Small intestine (tissue), 7 donors: ENCODE measurements around the gene SYTL3. TPM values are rescaled to one million over a fixed set of nuclear protein-coding genes. Genes with fewer than 3 reads are reported as not detected.

Source experiments
- DNase-seq, 2 donors: peaks; one replicate each; pipeline versions ENCODE4 v3.0.0 to v3.0.0-alpha.2; 2013
- FAIRE-seq: peaks from 2 replicates; lab custom pipeline; 2012; peaks lifted over from hg19 to GRCh38; lab: Jason Lieb, UNC
- H3K27ac ChIP-seq, 3 donors: one replicate each; pipeline ENCODE4 v1.5.1; 2013; ENCODE audit warnings: low read length in 2 of 3, mild to moderate bottlenecking in 2 of 3, control low read depth in 1 of 3, inconsistent platforms in 1 of 3, low read depth in 1 of 3, moderate library complexity in 1 of 3
- H3K27me3 ChIP-seq, 3 donors: one replicate each; pipeline ENCODE4 v1.6.1; 2013; ENCODE audit warnings: low read length in 3 of 3, inconsistent platforms in 1 of 3; ENCODE audit not compliant: control insufficient read depth in 3 of 3, insufficient read depth in 3 of 3
- H3K36me3 ChIP-seq, 3 donors: one replicate each; pipeline ENCODE4 v1.6.1; 2013; ENCODE audit warnings: low read length in 3 of 3, inconsistent platforms in 1 of 3, low read depth in 1 of 3, mild to moderate bottlenecking in 1 of 3, moderate library complexity in 1 of 3; ENCODE audit not compliant: control insufficient read depth in 3 of 3, insufficient read depth in 2 of 3
- H3K4me1 ChIP-seq, 3 donors: one replicate each; pipeline ENCODE4 v1.6.1; 2013; ENCODE audit warnings: low read length in 2 of 3, inconsistent platforms in 1 of 3, low read depth in 1 of 3, mild to moderate bottlenecking in 1 of 3, moderate library complexity in 1 of 3; ENCODE audit not compliant: control insufficient read depth in 3 of 3, insufficient read depth in 2 of 3
- H3K4me3 ChIP-seq, 3 donors: one replicate each; pipeline ENCODE4 v1.5.1; 2013; ENCODE audit warnings: low read length in 3 of 3, control low read depth in 1 of 3, inconsistent platforms in 1 of 3, low read depth in 1 of 3, mild to moderate bottlenecking in 1 of 3, moderate library complexity in 1 of 3
- H3K9me3 ChIP-seq, 2 donors: one replicate each; pipeline ENCODE4 v1.6.1; 2013; ENCODE audit warnings: low read depth in 1 of 2, low read length in 1 of 2; ENCODE audit not compliant: control insufficient read depth in 2 of 2, insufficient read depth in 1 of 2
- WGBS, 3 donors: extraction: QIAGEN DNeasy Blood & Tissue Kit; methylation state at CpG; one replicate each; pipeline ENCODE4 v1.1.7; 2013; 5-methylcytosine and 5-hydroxymethylcytosine counted together
- polyA plus RNA-seq, 4 donors: library from polyadenylated mRNA; stranded (reverse) in 3 of 4; unstranded in 1 of 4; fragments of 200-250 nt in 3 of 4; fragments of 120-200 nt in 1 of 4; gene quantifications; one replicate each; pipeline versions ENCODE4 v1.2.1 to v1.2.3, GENCODE V29; 2013
- donor health status: healthy with polysubstance abuse.
- donor health status: control.
- donor health status: control.
- donor health status: Bipolar disorder and iron deficiency.
- donor health status: healthy.

The SYTL3 gene
- polyA plus RNA-seq, 4 donors, result 2.9 to 5.7 (median 4.4) TPM

GRCh38 chr6:158661156-158661685, 11.4 kb downstream of the SYTL3 start:
- Histone ChIP-seq H3K4me1 (peaks cover 0 to 12% (median 0%) of the 10 kb centered on the region in 3 donors), H3K27ac (no peak overlapping the region), H3K9me3 (no peaks in the 10 kb centered on the region), H3K27me3 (no peaks in the 10 kb centered on the region), H3K36me3 (peaks cover 0 to 4% (median 0%) of the 10 kb centered on the region in 3 donors), H3K4me3 (no peak overlapping the region)
- DNase-seq, result no peak
- no peak for FAIRE-seq
- 92 to 97% (median 95%) methylated on average over 3 of the region's 3 CpGs for WGBS, 3 donors

- no peak overlapping the region for H3K27ac ChIP-seq
- peaks cover 0 to 4% (median 0%) of the 10 kb centered on the region in 3 donors for H3K36me3 ChIP-seq
- no peak overlapping the region for H3K4me3 ChIP-seq
- no peak for FAIRE-seq
- 71 to 80% (median 80%) methylated on average over 3 of the region's 3 CpGs for WGBS, 3 donors
- no peaks in the 10 kb centered on the region for H3K27me3 ChIP-seq
- no peak for DNase-seq
- H3K9me3 ChIP-seq, result no peaks in the 10 kb centered on the region
- peaks cover 0 to 6% (median 0%) of the 10 kb centered on the region in 3 donors for H3K4me1 ChIP-seq
These were observed 12.7 kb downstream of the SYTL3 start for GRCh38 chr6:158662607-158662953.

GRCh38 chr6:158662954-158663624, 13.2 kb downstream of the SYTL3 start:
- peak overlapping the region in 1 of 3 donors; percentile 48 for H3K27ac ChIP-seq
- H3K9me3 ChIP-seq, result no peaks in the 10 kb centered on the region
- DNase-seq (no peak), FAIRE-seq (no peak)
- no peaks in the 10 kb centered on the region for H3K27me3 ChIP-seq
- no peak overlapping the region for H3K4me3 ChIP-seq
- peaks cover 0 to 4% (median 0%) of the 10 kb centered on the region in 3 donors for H3K36me3 ChIP-seq
- 63 to 87% (median 79%) methylated on average over 27 of the region's 27 CpGs for WGBS, 3 donors
- peaks cover 0 to 6% (median 0%) of the 10 kb centered on the region in 3 donors for H3K4me1 ChIP-seq

- H3K36me3 ChIP-seq, result peaks cover 0 to 5% (median 0%) of the 10 kb centered on the region in 3 donors
- FAIRE-seq, result no peak
These were observed 13.8 kb downstream of the SYTL3 start for GRCh38 chr6:158663625-158664165.

GRCh38 chr6:158665332-158665731, 15.5 kb downstream of the SYTL3 start:
- Histone ChIP-seq H3K4me3 (no peak overlapping the region), H3K27me3 (no peaks in the 10 kb centered on the region), H3K27ac (no peak overlapping the region), H3K36me3 (peaks cover 0 to 6% (median 0%) of the 10 kb centered on the region in 3 donors), H3K4me1 (peaks cover 0 to 5% (median 0%) of the 10 kb centered on the region in 3 donors), H3K9me3 (no peaks in the 10 kb centered on the region)
- FAIRE-seq (no peak), DNase-seq (no peak)
- 93 to 96% (median 96%) methylated on average over 18 of the region's 18 CpGs for WGBS, 3 donors

More at GRCh38 chr6:158663625-158664165, 13.8 kb downstream of the SYTL3 start:
- peak overlapping the region in 1 of 3 donors; percentile 13 for H3K27ac ChIP-seq
- peak in 1 of 2 donors; percentile 60 for DNase-seq
- peaks cover 0 to 6% (median 0%) of the 10 kb centered on the region in 3 donors for H3K4me1 ChIP-seq
- H3K9me3 ChIP-seq, result no peaks in the 10 kb centered on the region
- no peak overlapping the region for H3K4me3 ChIP-seq
- whole genome bisulfite sequencing, 3 donors, result 28 to 42% (median 41%) methylated on average over 11 of the region's 11 CpGs
- no peaks in the 10 kb centered on the region for H3K27me3 ChIP-seq

GRCh38 chr6:158666628-158667359, 16.9 kb downstream of the SYTL3 start:
- FAIRE-seq (no peak), DNase-seq (peak in 1 of 2 donors; percentile 41)
- Histone ChIP-seq H3K9me3 (no peaks in the 10 kb centered on the region), H3K27ac (peak overlapping the region in 1 of 3 donors; percentile 7), H3K27me3 (no peaks in the 10 kb centered on the region), H3K4me3 (no peak overlapping the region), H3K36me3 (peaks cover 0 to 6% (median 0%) of the 10 kb centered on the region in 3 donors), H3K4me1 (no peaks in the 10 kb centered on the region)
- 83 to 87% (median 84%) methylated on average over 14 of the region's 14 CpGs for WGBS, 3 donors

GRCh38 chr6:158667360-158667981, 17.6 kb downstream of the SYTL3 start:
- H3K36me3 ChIP-seq, result peaks cover 0 to 6% (median 0%) of the 10 kb centered on the region in 3 donors
- DNase-seq (no peak), FAIRE-seq (no peak)
- no peak overlapping the region for H3K4me3 ChIP-seq
- WGBS, 3 donors, result 87 to 94% (median 89%) methylated on average over 8 of the region's 8 CpGs
- no peaks in the 10 kb centered on the region for H3K9me3 ChIP-seq
- H3K27ac ChIP-seq, result peak overlapping the region in 1 of 3 donors; percentile 35
- no peaks in the 10 kb centered on the region for H3K27me3 ChIP-seq
- H3K4me1 ChIP-seq, result no peaks in the 10 kb centered on the region

GRCh38 chr6:158668707-158669103, 18.9 kb downstream of the SYTL3 start:
- Histone ChIP-seq H3K9me3 (no peaks in the 10 kb centered on the region), H3K4me1 (no peaks in the 10 kb centered on the region), H3K27ac (no peak overlapping the region), H3K36me3 (peaks cover 0 to 6% (median 0%) of the 10 kb centered on the region in 3 donors), H3K27me3 (no peaks in the 10 kb centered on the region), H3K4me3 (no peak overlapping the region)
- 84 to 87% (median 85%) methylated on average over 7 of the region's 7 CpGs for WGBS, 3 donors
- DNase-seq, result no peak
- FAIRE-seq, result no peak
